HL-60 (cell line): ENCODE measurements around the gene AQP12A.

Experiments
- DNase-seq, 2 experiments: peaks; one replicate each; pipeline ENCODE4 v3.0.0-alpha.2; 2010 to 2020; ENCODE audit warnings: low read depth in 1 of 2, low spot score in 1 of 2
- H3K27ac ChIP-seq: fragments of 250-450 bp; sonication (Bioruptor Pico); replicated peaks from 2 replicates; pipeline ENCODE4 v1.5.1; 2020; ENCODE audit warnings: mild to moderate bottlenecking, moderate library complexity
- H3K27me3 ChIP-seq: fragments of 250-450 bp; sonication (Bioruptor Pico); 2 replicates; pipeline ENCODE4 v1.5.1; 2021; ENCODE audit warnings: mild to moderate bottlenecking, moderate library complexity; ENCODE audit not compliant: insufficient read depth, poor library complexity, severe bottlenecking
- H3K4me3 ChIP-seq: replicated peaks from 2 replicates; pipeline ENCODE4 v1.5.1; 2011; ENCODE audit warnings: mild to moderate bottlenecking, control low read depth, low read length; ENCODE audit not compliant: insufficient read depth
- CTCF ChIP-seq: IDR thresholded peaks from one replicate; pipeline ENCODE4 v1.5.1; 2011; ENCODE audit warnings: low read length, control low read depth, inconsistent platforms; ENCODE audit not compliant: insufficient read depth
- GABPA ChIP-seq: IDR thresholded peaks from 2 replicates; pipeline ENCODE4 v1.6.1; 2012; ENCODE audit warnings: low read depth
- POLR2AphosphoS5 ChIP-seq: IDR thresholded peaks from 2 replicates; pipeline ENCODE4 v1.6.1; 2012; ENCODE audit warnings: low read depth
- REST ChIP-seq: IDR thresholded peaks from 2 replicates; pipeline ENCODE4 v1.6.1; 2012; ENCODE audit warnings: low read depth; ENCODE audit not compliant: insufficient replicate concordance
- SPI1 ChIP-seq: IDR thresholded peaks from 2 replicates; pipeline ENCODE4 v1.6.1; 2012; ENCODE audit warnings: low read depth, mild to moderate bottlenecking, borderline replicate concordance

Gene AQP12A

GRCh38 chr2:240663546-240664190, 28.0 kb upstream of the AQP12A start:
- H3K27ac ChIP-seq: no peak overlapping the region
- DNase-seq: no peak
- peaks cover 7% of the 10 kb centered on the region for H3K27me3 ChIP-seq
- TF ChIP-seq CTCF (no peak), POLR2AphosphoS5 (no peak), GABPA (no peak), SPI1 (no peak), REST (no peak)
- H3K4me3 ChIP-seq: no peak overlapping the region

GRCh38 chr2:240664622-240665021, 27.0 kb upstream of the AQP12A start:
- TF ChIP-seq SPI1: no peak
- TF ChIP-seq POLR2AphosphoS5: no peak
- no peak for TF ChIP-seq REST
- no peak for TF ChIP-seq CTCF
- TF ChIP-seq GABPA: no peak
- peaks cover 4% of the 10 kb centered on the region for H3K27me3 ChIP-seq
- H3K4me3 ChIP-seq: no peak overlapping the region
- H3K27ac ChIP-seq: no peak overlapping the region
- no peak for DNase-seq

- Histone ChIP-seq H3K4me3 (no peak overlapping the region), H3K27ac (no peak overlapping the region), H3K27me3 (peaks cover 11% of the 10 kb centered on the region)
- TF ChIP-seq SPI1: no peak
- no peak for TF ChIP-seq GABPA
- no peak for TF ChIP-seq CTCF
- no peak for TF ChIP-seq REST
- TF ChIP-seq POLR2AphosphoS5: no peak
- no peak for DNase-seq
Measured at GRCh38 chr2:240670402-240670801, 21.3 kb upstream of the AQP12A start.
